C4-2B (cell line): Measurements from ENCODE around the gene DBN1.

Experiments used
- H3K27ac ChIP-seq: fragments of 450-650 bp; 2 replicates; pipeline ENCODE4 v1.5.1; 2017
- CTCF ChIP-seq: fragments of 450-650 bp; conservative IDR thresholded peaks from 2 replicates; pipeline ENCODE4 v1.5.1; 2017; ENCODE audit warnings: mild to moderate bottlenecking
- ZFX ChIP-seq: fragments of 450-650 bp; IDR thresholded peaks from 2 replicates; pipeline ENCODE4 v1.6.1; 2017

Gene DBN1

GRCh38 chr5:177492841-177493240 lies 19.4 kb upstream of the DBN1 start:
- TF ChIP-seq ZFX: no peak
- H3K27ac ChIP-seq: no peak overlapping the region

GRCh38 chr5:177491983-177492746 lies 18.7 kb upstream of the DBN1 start:
- no peak for TF ChIP-seq ZFX
- TF ChIP-seq CTCF: no peak
- no peak overlapping the region for H3K27ac ChIP-seq

- H3K27ac ChIP-seq: no peak overlapping the region
- TF ChIP-seq ZFX (no peak), CTCF (peak; percentile 93)
Observed at GRCh38 chr5:177491429-177491945, 18.1 kb upstream of the DBN1 start.

GRCh38 chr5:177490992-177491391 lies 17.6 kb upstream of the DBN1 start:
- no peak overlapping the region for H3K27ac ChIP-seq
- TF ChIP-seq CTCF (no peak), ZFX (no peak)

GRCh38 chr5:177490311-177490991 lies 17.0 kb upstream of the DBN1 start:
- H3K27ac ChIP-seq: no peak overlapping the region
- no peak for TF ChIP-seq CTCF
- TF ChIP-seq ZFX: no peak

- TF ChIP-seq ZFX (no peak), CTCF (no peak)
- H3K27ac ChIP-seq: no peak overlapping the region
Observed at GRCh38 chr5:177489119-177489716, 15.8 kb upstream of the DBN1 start.

- H3K27ac ChIP-seq: no peak overlapping the region
- TF ChIP-seq CTCF (no peak), ZFX (no peak)
Observed at GRCh38 chr5:177487975-177488374, 14.5 kb upstream of the DBN1 start.
